ENCODE measurements around the gene AMN. TPM values are rescaled to one million over a fixed set of nuclear protein-coding genes. Genes with fewer than 3 reads are reported as not detected.
A peak's percentile ranks its signal among the peaks of the same experiment; 100 is the strongest.

AMN gene
- total and polyA plus RNA-seq, 2 experiments from 2014 or later = 0.48 to 1.3 TPM

GRCh38 chr14:102948698-102949061, 26.2 kb downstream of the AMN start:
- TF ChIP-seq CTCF (IDR thresholded peaks at IDR 0.05; ENCODE audit: low read depth, low read length) = no peak
- Histone ChIP-seq H3K36me3 (peaks cover 41% of the 10 kb centered on the region), H3K9me3 (ENCODE audit: low read depth) (no peaks in the 10 kb centered on the region), H3K4me1 (ENCODE audit: low read depth) (peaks cover 12% of the 10 kb centered on the region), H3K27ac (no peak overlapping the region), H3K27me3 (no peaks in the 10 kb centered on the region), H3K4me3 (no peak overlapping the region)
- DNase-seq (ENCODE audit: low read depth in 1 of 2, low spot score in 1 of 2) = no peak

GRCh38 chr14:102949062-102949800, 26.8 kb downstream of the AMN start:
- no peak for TF ChIP-seq CTCF (IDR thresholded peaks at IDR 0.05; ENCODE audit: low read depth, low read length)
- H3K9me3 ChIP-seq (ENCODE audit: low read depth) = no peaks in the 10 kb centered on the region
- H3K27ac ChIP-seq = no peak overlapping the region
- peaks cover 40% of the 10 kb centered on the region for H3K36me3 ChIP-seq
- no peak overlapping the region for H3K4me3 ChIP-seq
- no peak for DNase-seq (ENCODE audit: low read depth in 1 of 2, low spot score in 1 of 2)
- H3K27me3 ChIP-seq = no peaks in the 10 kb centered on the region
- peaks cover 12% of the 10 kb centered on the region for H3K4me1 ChIP-seq (ENCODE audit: low read depth)

- H3K27ac ChIP-seq = no peak overlapping the region
- H3K4me3 ChIP-seq = no peak overlapping the region
- no peaks in the 10 kb centered on the region for H3K27me3 ChIP-seq
- H3K4me1 ChIP-seq (ENCODE audit: low read depth) = peaks cover 12% of the 10 kb centered on the region
- H3K36me3 ChIP-seq = peaks cover 41% of the 10 kb centered on the region
- no peak for DNase-seq (ENCODE audit: low read depth in 1 of 2, low spot score in 1 of 2)
- no peak for TF ChIP-seq CTCF (IDR thresholded peaks at IDR 0.05; ENCODE audit: low read depth, low read length)
- H3K9me3 ChIP-seq (ENCODE audit: low read depth) = no peaks in the 10 kb centered on the region
These were observed 27.5 kb downstream of the AMN start for GRCh38 chr14:102949801-102950451.

- H3K27ac ChIP-seq = no peak overlapping the region
- H3K4me1 ChIP-seq (ENCODE audit: low read depth) = peaks cover 16% of the 10 kb centered on the region
- H3K36me3 ChIP-seq = peaks cover 38% of the 10 kb centered on the region
- H3K4me3 ChIP-seq = no peak overlapping the region
- no peak for TF ChIP-seq CTCF (IDR thresholded peaks at IDR 0.05; ENCODE audit: low read depth, low read length)
- H3K9me3 ChIP-seq (ENCODE audit: low read depth) = no peaks in the 10 kb centered on the region
- H3K27me3 ChIP-seq = no peaks in the 10 kb centered on the region
- peak in 1 of 2 donors; percentile 59 for DNase-seq (ENCODE audit: low read depth in 1 of 2, low spot score in 1 of 2)
These were observed 28.6 kb downstream of the AMN start for GRCh38 chr14:102951034-102951433.

- Histone ChIP-seq H3K4me1 (ENCODE audit: low read depth) (peaks cover 16% of the 10 kb centered on the region), H3K36me3 (peaks cover 36% of the 10 kb centered on the region), H3K9me3 (ENCODE audit: low read depth) (no peaks in the 10 kb centered on the region), H3K4me3 (no peak overlapping the region), H3K27me3 (no peaks in the 10 kb centered on the region), H3K27ac (peak overlapping the region; percentile 85)
- no peak for TF ChIP-seq CTCF (IDR thresholded peaks at IDR 0.05; ENCODE audit: low read depth, low read length)
- DNase-seq (ENCODE audit: low read depth in 1 of 2, low spot score in 1 of 2) = peak in 1 of 2 donors; percentile 10
These were observed 29.3 kb downstream of the AMN start for GRCh38 chr14:102951799-102952198.
